ENCODE data around the gene SH3D21. TPM values are rescaled to one million over a fixed set of nuclear protein-coding genes. Genes with fewer than 3 reads are reported as not detected.

Gene SH3D21
- total RNA-seq (2014; rRNA removed; shearing (Covaris generic)), result 1.3 and 1.5 TPM in 2 replicates
- polyA plus RNA-seq (2014; cell fraction: nucleus; rRNA removed), result 2.9 and 7.0 TPM in 2 replicates

- DNase-seq (ENCODE audit: extremely low read depth, low read depth), result no peak
Observed at GRCh38 chr1:36306210-36306901, at the start of gene SH3D21. TSS of gene SH3D21 (plus strand) at chr1:36306368. CDS start at chr1:36306421, 53 bp downstream.

GRCh38 chr1:36256558-36257374 lies 49.4 kb upstream of the SH3D21 start:
- DNase-seq (ENCODE audit: extremely low read depth, low read depth), result no peak

- DNase-seq (ENCODE audit: extremely low read depth, low read depth), result no peak
Observed at GRCh38 chr1:36257375-36257767, 48.8 kb upstream of the SH3D21 start.

GRCh38 chr1:36258960-36259344 lies 47.2 kb upstream of the SH3D21 start:
- no peak for DNase-seq (ENCODE audit: extremely low read depth, low read depth)

- no peak for DNase-seq (ENCODE audit: extremely low read depth, low read depth)
Observed at GRCh38 chr1:36268981-36269380, 37.2 kb upstream of the SH3D21 start.

- DNase-seq (ENCODE audit: extremely low read depth, low read depth), result no peak
Observed at GRCh38 chr1:36269408-36269838, 36.7 kb upstream of the SH3D21 start.

GRCh38 chr1:36273024-36273423 lies 33.1 kb upstream of the SH3D21 start:
- DNase-seq (ENCODE audit: extremely low read depth, low read depth), result no peak

GRCh38 chr1:36274201-36274600 lies 32.0 kb upstream of the SH3D21 start:
- no peak for DNase-seq (ENCODE audit: extremely low read depth, low read depth)

GRCh38 chr1:36276688-36277087 lies 29.5 kb upstream of the SH3D21 start:
- no peak for DNase-seq (ENCODE audit: extremely low read depth, low read depth)

GRCh38 chr1:36279110-36279788 lies 26.9 kb upstream of the SH3D21 start:
- no peak for DNase-seq (ENCODE audit: extremely low read depth, low read depth)

GRCh38 chr1:36279789-36280296 lies 26.3 kb upstream of the SH3D21 start:
- DNase-seq (ENCODE audit: extremely low read depth, low read depth), result no peak

GRCh38 chr1:36284061-36284460 lies 22.1 kb upstream of the SH3D21 start:
- DNase-seq (ENCODE audit: extremely low read depth, low read depth), result no peak

GRCh38 chr1:36284517-36284916 lies 21.7 kb upstream of the SH3D21 start:
- no peak for DNase-seq (ENCODE audit: extremely low read depth, low read depth)

GRCh38 chr1:36285443-36286101 lies 20.6 kb upstream of the SH3D21 start:
- peak; percentile 72 for DNase-seq (ENCODE audit: extremely low read depth, low read depth)

- no peak for DNase-seq (ENCODE audit: extremely low read depth, low read depth)
Observed at GRCh38 chr1:36286802-36287201, 19.4 kb upstream of the SH3D21 start.

- DNase-seq (ENCODE audit: extremely low read depth, low read depth), result no peak
Observed at GRCh38 chr1:36287595-36287994, 18.6 kb upstream of the SH3D21 start.

- DNase-seq (ENCODE audit: extremely low read depth, low read depth), result no peak
Observed at GRCh38 chr1:36295390-36295789, 10.8 kb upstream of the SH3D21 start.

- no peak for DNase-seq (ENCODE audit: extremely low read depth, low read depth)
Observed at GRCh38 chr1:36297062-36297461, 9.1 kb upstream of the SH3D21 start.

GRCh38 chr1:36298640-36299039 lies 7.5 kb upstream of the SH3D21 start:
- DNase-seq (ENCODE audit: extremely low read depth, low read depth), result no peak

GRCh38 chr1:36300526-36300925 lies 5.6 kb upstream of the SH3D21 start:
- DNase-seq (ENCODE audit: extremely low read depth, low read depth), result no peak

GRCh38 chr1:36301220-36301619 lies 4.9 kb upstream of the SH3D21 start:
- no peak for DNase-seq (ENCODE audit: extremely low read depth, low read depth)
